Ovary (tissue), 9 donors: Measurements from ENCODE around the gene SNX27. TPM values are rescaled to one million over a fixed set of nuclear protein-coding genes. Genes with fewer than 3 reads are reported as not detected.

Source experiments
- DNase-seq, 5 donors: peaks; one replicate each; pipeline ENCODE4 v3.0.0-alpha.2; 2019 to 2020
- H3K27ac ChIP-seq, 2 donors: fragments of 200-600 bp; one replicate each; pipeline versions ENCODE4 v1.5.1 to v1.8.0; 2019 to 2022
- H3K27me3 ChIP-seq: fragments of 200-600 bp; one replicate; pipeline ENCODE4 v1.8.0; 2022
- H3K36me3 ChIP-seq: fragments of 200-600 bp; sonication (generic); one replicate; pipeline ENCODE4 v1.5.1; 2019
- H3K4me1 ChIP-seq: one replicate; pipeline ENCODE4 v1.8.1; 2013; ENCODE audit warnings: mild to moderate bottlenecking, moderate library complexity; ENCODE audit not compliant: insufficient read depth
- H3K4me3 ChIP-seq: fragments of 200-600 bp; sonication (generic); one replicate; pipeline ENCODE4 v1.5.1; 2017
- H3K9me3 ChIP-seq, 2 donors: fragments of 200-600 bp in 1 of 2; sonication (generic) in 1 of 2; one replicate each; pipeline versions ENCODE4 v1.5.1 to v1.8.1; 2013 to 2019; ENCODE audit warnings: mild to moderate bottlenecking in 1 of 2, moderate library complexity in 1 of 2
- CTCF ChIP-seq, 3 donors: fragments of 450-650 bp in 2 of 3; fragments of 200-600 bp in 1 of 3; IDR thresholded peaks; one replicate each; pipeline versions ENCODE4 v1.5.1 to v1.8.0; 2016 to 2022; ENCODE audit warnings: antibody characterized with exemption in 3 of 3, mild to moderate bottlenecking in 1 of 3
- EP300 ChIP-seq: sonication (generic); formaldehyde crosslinking; IDR thresholded peaks from one replicate; pipeline ENCODE4 v1.6.1; 2017; ENCODE audit warnings: antibody characterized with exemption
- POLR2A ChIP-seq: fragments of 450-650 bp; IDR thresholded peaks from one replicate; pipeline ENCODE4 v1.6.1; 2017; ENCODE audit warnings: antibody characterized with exemption, mild to moderate bottlenecking, moderate library complexity
- WGBS, 3 donors: extraction: QIAGEN DNeasy Blood & Tissue Kit in 1 of 3; methylation state at CpG; one replicate each; pipeline versions ENCODE4 v1.1.5 to v1.1.7; 2013 to 2017; 5-methylcytosine and 5-hydroxymethylcytosine counted together
- intact Hi-C, 4 donors: fragments of 100-400 bp; cut with DNase I; formaldehyde crosslinking; loops; one replicate each; pipeline versions ENCODE4 v1.11.0 to v1.15.1; 2022 to 2023
- polyA plus RNA-seq, 2 donors: library from polyadenylated mRNA; stranded (reverse); fragments of 200-250 nt in 1 of 2; fragments of 350-450 nt in 1 of 2; fragmentation: Illumina TruSeq in 1 of 2; extraction: RNeasy Lipid Tissue Mini Kit (QIAGEN cat#74804) in 1 of 2; gene quantifications; one replicate each; pipeline ENCODE4 v1.2.3, GENCODE V29; 2013 to 2014
- total RNA-seq, 7 donors: library from RNA; depleted of rRNA in 2 of 7; stranded (reverse); fragments of >200 nt in 2 of 7; fragmentation: NEBNext Ultra II Directional in 3 of 7; extraction: Animal tissue kit (Norgen Biotek cat#: 25700) in 3 of 7; gene quantifications; one replicate each; pipeline versions ENCODE4 v1.1.0 to v1.2.4, GENCODE V29; 2016 to 2023
- donor health status: DM: no; HTN: no; CAD: no; lungs with moderate emphysema.
- donor health status: DM: no; HTN: no; CAD: no.
- donor health status: Bipolar disorder and iron deficiency.
- donor health status: DM: yes; HTN: yes; CAD: no.
- donor health status: DM: no; HTN: no; CAD: no.
- donor health status: DM: yes; HTN: yes; CAD: no.

The SNX27 gene
- total and polyA plus RNA-seq, 9 donors: 9.5 to 42.7 (median 35.1) TPM

GRCh38 chr1:151629278-151629677 is 17.4 kb downstream of the SNX27 start:
- Histone ChIP-seq H3K27ac (no peak overlapping the region), H3K9me3 (no peaks in the 10 kb centered on the region), H3K36me3 (no peaks in the 10 kb centered on the region), H3K4me3 (no peak overlapping the region), H3K27me3 (no peaks in the 10 kb centered on the region), H3K4me1 (no peaks in the 10 kb centered on the region)
- intact Hi-C loops: no loop called here
- TF ChIP-seq POLR2A: no peak
- TF ChIP-seq CTCF (IDR thresholded peaks at IDR 0.05): no peak
- no peak for DNase-seq
- WGBS, 3 donors: 74 to 79% (median 78%) methylated on average over 9 of the region's 9 CpGs

GRCh38 chr1:151635479-151636072 is 23.7 kb downstream of the SNX27 start:
- H3K27ac ChIP-seq: no peak overlapping the region
- H3K27me3 ChIP-seq: no peaks in the 10 kb centered on the region
- H3K36me3 ChIP-seq: no peaks in the 10 kb centered on the region
- intact Hi-C loops: no loop called here
- DNase-seq: no peak
- peaks cover 1% of the 10 kb centered on the region for H3K4me1 ChIP-seq
- 56 to 75% (median 74%) methylated on average over 2 of the region's 2 CpGs for WGBS, 3 donors
- H3K4me3 ChIP-seq: no peak overlapping the region
- TF ChIP-seq CTCF (IDR thresholded peaks at IDR 0.05) (no peak), EP300 (no peak), POLR2A (no peak)
- H3K9me3 ChIP-seq: no peaks in the 10 kb centered on the region

- H3K27ac ChIP-seq: no peak overlapping the region
- no peak overlapping the region for H3K4me3 ChIP-seq
- no peak for TF ChIP-seq CTCF (IDR thresholded peaks at IDR 0.05)
- no peak for TF ChIP-seq EP300
- TF ChIP-seq POLR2A: no peak
- no peaks in the 10 kb centered on the region for H3K27me3 ChIP-seq
- WGBS, 3 donors: 92 to 96% (median 94%) methylated on average over 2 of the region's 2 CpGs
- H3K9me3 ChIP-seq: no peaks in the 10 kb centered on the region
- intact Hi-C loops: no loop called here
- H3K36me3 ChIP-seq: no peaks in the 10 kb centered on the region
- H3K4me1 ChIP-seq: peaks cover 1% of the 10 kb centered on the region
- DNase-seq: no peak
Observed at GRCh38 chr1:151638074-151638775, 26.4 kb downstream of the SNX27 start.

- intact Hi-C loops: no loop called here
- H3K4me1 ChIP-seq: peaks cover 3% of the 10 kb centered on the region
- H3K27me3 ChIP-seq: no peaks in the 10 kb centered on the region
- 79 to 84% (median 83%) methylated on average over 9 of the region's 9 CpGs for WGBS, 3 donors
- H3K4me3 ChIP-seq: no peak overlapping the region
- H3K27ac ChIP-seq: no peak overlapping the region
- no peak for TF ChIP-seq CTCF (IDR thresholded peaks at IDR 0.05)
- no peaks in the 10 kb centered on the region for H3K9me3 ChIP-seq
- no peaks in the 10 kb centered on the region for H3K36me3 ChIP-seq
- no peak for DNase-seq
Observed at GRCh38 chr1:151638812-151639211, 27.0 kb downstream of the SNX27 start.
